Bronchial epithelial cell (primary cell): ENCODE measurements around the gene PEX14. TPM values are rescaled to one million over a fixed set of nuclear protein-coding genes. Genes with fewer than 3 reads are reported as not detected.

Experiments used
- DNase-seq: peaks from one replicate; pipeline ENCODE4 v3.0.0-alpha.2; 2010; ENCODE audit warnings: low read depth
- FAIRE-seq: peaks from 2 replicates; lab custom pipeline; 2011; peaks lifted over from hg19 to GRCh38; lab: Jason Lieb, UNC
- H3K27me3 ChIP-seq: 2 replicates; pipeline ENCODE4 v1.5.1; 2011; ENCODE audit warnings: low read length; ENCODE audit not compliant: control insufficient read depth, insufficient read depth
- H3K36me3 ChIP-seq: 2 replicates; pipeline ENCODE4 v1.5.1; 2011; ENCODE audit warnings: low read length; ENCODE audit not compliant: control insufficient read depth, insufficient read depth
- H3K4me3 ChIP-seq: 2 replicates; pipeline ENCODE4 v1.5.1; 2011; ENCODE audit warnings: mild to moderate bottlenecking, low read depth, low read length, control low read depth
- total RNA-seq: library from RNA; depleted of rRNA; stranded (reverse); fragments of >200 nt; gene quantifications from 2 replicates; pipeline ENCODE4 v1.2.1, GENCODE V29; 2014
- TF ChIP-seq, protein P1 (sequence below): IDR thresholded peaks from 2 replicates; pipeline ENCODE4 v1.5.1; 2011; ENCODE audit warnings: mild to moderate bottlenecking, moderate library complexity, low read length, control low read depth, inconsistent platforms; ENCODE audit not compliant: insufficient read depth, severe bottlenecking

The PEX14 gene
- total RNA-seq, 1 donor from 2014 or later = 8.7 TPM

- no peak overlapping the region for H3K4me3 ChIP-seq
- FAIRE-seq (peak; percentile 18), DNase-seq (no peak)
- peaks cover 10% of the 10 kb centered on the region for H3K36me3 ChIP-seq
- H3K27me3 ChIP-seq = no peaks in the 10 kb centered on the region
- TF ChIP-seq, protein P1, sequence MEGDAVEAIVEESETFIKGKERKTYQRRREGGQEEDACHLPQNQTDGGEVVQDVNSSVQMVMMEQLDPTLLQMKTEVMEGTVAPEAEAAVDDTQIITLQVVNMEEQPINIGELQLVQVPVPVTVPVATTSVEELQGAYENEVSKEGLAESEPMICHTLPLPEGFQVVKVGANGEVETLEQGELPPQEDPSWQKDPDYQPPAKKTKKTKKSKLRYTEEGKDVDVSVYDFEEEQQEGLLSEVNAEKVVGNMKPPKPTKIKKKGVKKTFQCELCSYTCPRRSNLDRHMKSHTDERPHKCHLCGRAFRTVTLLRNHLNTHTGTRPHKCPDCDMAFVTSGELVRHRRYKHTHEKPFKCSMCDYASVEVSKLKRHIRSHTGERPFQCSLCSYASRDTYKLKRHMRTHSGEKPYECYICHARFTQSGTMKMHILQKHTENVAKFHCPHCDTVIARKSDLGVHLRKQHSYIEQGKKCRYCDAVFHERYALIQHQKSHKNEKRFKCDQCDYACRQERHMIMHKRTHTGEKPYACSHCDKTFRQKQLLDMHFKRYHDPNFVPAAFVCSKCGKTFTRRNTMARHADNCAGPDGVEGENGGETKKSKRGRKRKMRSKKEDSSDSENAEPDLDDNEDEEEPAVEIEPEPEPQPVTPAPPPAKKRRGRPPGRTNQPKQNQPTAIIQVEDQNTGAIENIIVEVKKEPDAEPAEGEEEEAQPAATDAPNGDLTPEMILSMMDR = no peak
Measured at GRCh38 chr1:10626131-10626731, 151.5 kb downstream of the PEX14 start.

DNA sequence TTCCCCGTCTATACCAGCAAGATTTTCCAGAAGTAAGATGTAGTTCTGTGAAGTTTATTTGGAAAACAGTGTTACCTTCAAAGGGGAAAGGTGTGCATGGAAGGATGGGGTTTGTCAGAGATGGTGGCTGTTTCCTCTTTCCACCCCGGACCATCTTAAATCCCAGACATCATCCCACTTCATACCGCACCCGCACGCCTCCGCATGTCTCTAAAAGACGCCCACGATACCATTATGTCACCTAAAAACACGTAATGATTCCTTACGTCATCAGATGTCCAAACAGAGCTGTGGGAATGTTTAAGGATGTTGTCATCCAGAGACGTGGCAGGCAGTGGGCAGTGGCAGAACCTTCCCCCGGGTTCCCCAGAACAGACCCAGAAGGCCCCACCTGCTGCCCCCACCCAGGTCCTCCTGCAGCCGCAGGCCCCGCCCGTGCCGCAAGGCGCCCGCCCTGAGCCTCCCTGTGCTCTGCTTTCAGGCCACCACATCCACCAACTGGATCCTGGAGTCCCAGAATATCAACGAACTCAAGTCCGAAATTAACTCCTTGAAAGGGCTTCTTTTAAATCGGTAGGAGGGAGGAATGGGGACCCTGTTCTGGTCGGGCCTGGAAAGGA is 152.2 kb downstream of the PEX14 start:
- FAIRE-seq (no peak), DNase-seq (peak; percentile 65)

DNA sequence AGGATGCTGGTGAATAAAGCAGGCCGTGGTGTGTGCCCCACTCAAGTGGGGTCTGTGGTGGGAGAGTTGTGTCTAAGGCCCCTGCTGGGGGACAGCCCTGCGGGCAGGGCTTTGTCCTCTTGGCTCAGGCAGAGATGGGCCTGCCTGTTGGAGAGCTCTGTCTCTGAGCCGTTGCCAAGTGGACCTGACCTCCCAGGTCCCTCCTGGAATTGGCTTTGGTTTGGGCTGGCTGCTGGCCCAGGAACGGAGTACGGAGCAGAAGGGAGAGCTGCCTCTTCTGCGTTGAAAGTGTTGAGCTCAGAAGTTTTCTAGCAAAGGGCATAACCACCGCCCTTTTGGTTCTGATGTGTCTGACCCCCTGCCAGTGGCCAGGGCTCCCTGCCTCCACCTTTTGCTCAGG is 153.9 kb downstream of the PEX14 start:
- TF ChIP-seq, protein P1 = no peak
- DNase-seq (no peak), FAIRE-seq (peak; percentile 50)
- no peak overlapping the region for H3K4me3 ChIP-seq
- H3K36me3 ChIP-seq = peaks cover 7% of the 10 kb centered on the region
- H3K27me3 ChIP-seq = no peaks in the 10 kb centered on the region

More for the DNA sequence above, 152.2 kb downstream of the PEX14 start:
- Histone ChIP-seq H3K27me3 (no peaks in the 10 kb centered on the region), H3K36me3 (peaks cover 10% of the 10 kb centered on the region), H3K4me3 (no peak overlapping the region)
- TF ChIP-seq, protein P1 = no peak

- TF ChIP-seq, protein P1 = no peak
- DNase-seq (no peak), FAIRE-seq (no peak)
- Histone ChIP-seq H3K4me3 (no peak overlapping the region), H3K27me3 (no peaks in the 10 kb centered on the region), H3K36me3 (peaks cover 4% of the 10 kb centered on the region)
Measured at GRCh38 chr1:10629091-10629815, 154.5 kb downstream of the PEX14 start.

GRCh38 chr1:10629816-10630571 is 155.2 kb downstream of the PEX14 start:
- FAIRE-seq (no peak), DNase-seq (no peak)
- Histone ChIP-seq H3K4me3 (no peak overlapping the region), H3K36me3 (peaks cover 2% of the 10 kb centered on the region), H3K27me3 (no peaks in the 10 kb centered on the region)
- TF ChIP-seq, protein P1 = no peak
